Activated CD8-positive, alpha-beta memory T cell treated with anti-CD3 and anti-CD28 coated beads, Interleukin-2, amount 50 U/mL, for 4 hours (primary cell): ENCODE data around the gene MN1.

Experiments
- DNase-seq: peaks from one replicate; pipeline ENCODE4 v3.0.0-alpha.2; 2020

MN1 gene

GRCh38 chr22:27730641-27731433 is 70.7 kb downstream of the MN1 start:
- no peak for DNase-seq

GRCh38 chr22:27729246-27729645 is 72.3 kb downstream of the MN1 start:
- no peak for DNase-seq

DNA sequence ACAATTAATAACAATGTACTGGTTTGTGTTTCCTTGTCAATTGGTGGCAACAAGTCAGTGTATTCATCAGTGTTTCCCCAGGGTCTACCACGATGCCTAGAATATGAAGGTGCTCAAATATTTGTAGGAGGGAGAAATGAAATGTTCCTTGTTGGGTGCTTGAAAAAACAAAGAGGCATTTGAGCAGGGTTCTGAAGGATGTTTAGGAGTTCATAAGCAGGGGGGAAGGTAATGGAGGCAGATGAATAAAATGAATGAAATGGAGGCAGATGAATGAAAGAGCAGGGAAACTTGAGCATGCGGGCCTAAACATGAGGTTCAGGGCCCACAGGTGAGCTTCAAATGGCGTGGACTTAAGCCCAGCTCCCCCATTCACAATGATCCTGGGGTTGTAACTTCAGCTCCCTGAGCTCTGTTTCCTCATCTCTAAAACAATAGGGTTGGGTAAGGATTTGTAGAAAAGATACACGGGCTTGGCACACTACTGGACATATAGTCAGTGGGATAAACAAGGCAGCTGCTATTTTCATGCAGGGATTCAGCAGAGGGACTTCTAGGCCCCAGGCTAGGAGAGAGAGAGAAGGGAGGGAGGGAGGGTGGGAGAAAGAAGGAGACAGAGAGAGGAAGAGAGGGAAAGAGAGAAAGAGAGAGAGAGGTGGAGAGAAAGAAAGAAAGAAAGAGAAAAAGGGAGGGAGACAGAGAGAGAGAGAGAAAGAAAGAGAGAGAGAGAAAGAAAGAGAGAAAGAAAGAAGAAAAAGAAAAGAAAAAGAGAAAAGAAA is 73.7 kb downstream of the MN1 start:
- no peak for DNase-seq

DNA sequence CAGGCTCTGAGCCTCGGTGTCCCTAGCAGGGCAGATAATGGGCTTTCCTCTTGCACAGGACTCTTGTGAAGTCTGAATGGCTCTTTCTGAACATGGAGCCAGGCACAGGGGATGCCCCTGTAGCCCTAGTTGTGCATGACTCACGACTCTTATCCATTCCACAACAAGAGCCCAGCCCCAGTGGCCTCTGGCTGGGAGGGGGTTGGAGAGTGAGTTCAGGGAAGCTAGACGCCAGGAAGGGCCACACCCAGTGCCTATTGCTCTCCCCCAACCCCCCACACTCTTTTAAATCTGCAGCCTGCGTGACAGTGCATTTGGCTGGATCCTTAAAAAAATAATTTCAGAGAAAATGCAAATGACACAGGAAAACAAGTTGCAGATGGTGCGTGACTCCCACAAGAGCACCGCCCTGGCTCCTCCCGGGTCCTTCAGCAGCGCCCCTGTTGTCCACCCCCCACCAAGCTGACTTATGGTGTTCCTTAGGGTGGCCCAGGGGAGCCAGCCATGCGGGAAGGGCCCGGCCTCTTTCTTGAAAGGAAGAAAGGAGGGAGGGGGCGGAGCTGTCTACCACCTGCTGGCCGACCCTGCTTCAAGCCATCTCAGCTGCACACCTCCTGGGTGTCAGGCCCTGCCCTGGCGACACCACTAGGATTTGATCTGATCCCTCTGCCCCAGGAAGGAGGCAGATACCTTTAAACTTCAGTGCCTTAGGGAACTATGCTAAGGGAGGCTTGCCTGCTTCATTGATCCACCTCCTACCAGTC is 74.7 kb downstream of the MN1 start:
- DNase-seq: no peak

- no peak for DNase-seq
Observed at GRCh38 chr22:27726331-27726685, 75.2 kb downstream of the MN1 start.

- DNase-seq: no peak
Observed at GRCh38 chr22:27725661-27726060, 75.9 kb downstream of the MN1 start.

GRCh38 chr22:27724709-27725108 is 76.8 kb downstream of the MN1 start:
- no peak for DNase-seq

GRCh38 chr22:27724157-27724556 is 77.4 kb downstream of the MN1 start:
- DNase-seq: no peak

DNA sequence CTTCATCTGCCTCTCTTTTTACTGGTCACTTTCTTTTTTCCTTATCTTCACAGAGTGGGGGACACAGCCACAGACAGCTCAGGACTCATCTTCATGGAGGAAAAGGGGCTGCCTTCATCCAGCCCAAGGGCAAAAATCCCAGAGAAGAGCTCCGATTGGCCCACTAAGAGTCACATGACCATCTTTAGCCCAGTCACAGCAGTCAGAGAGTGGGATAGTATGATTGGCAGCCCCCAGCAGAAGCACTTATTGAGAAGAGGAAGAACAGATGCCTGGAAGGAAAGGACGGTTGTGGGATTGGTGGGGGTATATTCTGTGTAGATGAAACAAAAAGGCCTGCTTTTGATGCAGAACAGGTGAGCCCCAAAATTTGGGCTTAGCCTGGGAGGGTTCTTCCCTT is 77.8 kb downstream of the MN1 start:
- no peak for DNase-seq

GRCh38 chr22:27723158-27723557 is 78.4 kb downstream of the MN1 start:
- no peak for DNase-seq

DNA sequence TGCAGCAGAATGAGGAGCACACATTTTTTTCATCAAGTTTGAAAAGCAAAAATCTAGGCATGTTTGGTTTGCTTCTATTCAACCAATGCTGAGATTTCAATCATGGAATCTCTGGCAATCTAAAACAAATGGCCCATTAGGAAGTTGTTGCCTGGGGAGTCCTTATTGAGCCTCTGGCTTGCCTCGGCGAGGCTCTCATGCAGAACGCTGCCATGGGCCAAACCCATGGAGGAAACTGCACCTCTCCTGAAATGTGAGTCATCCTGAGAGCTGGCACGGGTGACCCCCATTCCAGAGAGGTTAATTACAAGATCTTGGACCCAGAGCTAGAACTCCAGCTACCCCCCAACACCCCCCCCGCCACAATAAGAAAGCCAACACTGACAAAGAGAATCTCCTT is 80.7 kb downstream of the MN1 start:
- no peak for DNase-seq

- DNase-seq: no peak
Observed at GRCh38 chr22:27719535-27720227, 81.9 kb downstream of the MN1 start.

GRCh38 chr22:27719036-27719347 is 82.6 kb downstream of the MN1 start:
- DNase-seq: no peak

DNA sequence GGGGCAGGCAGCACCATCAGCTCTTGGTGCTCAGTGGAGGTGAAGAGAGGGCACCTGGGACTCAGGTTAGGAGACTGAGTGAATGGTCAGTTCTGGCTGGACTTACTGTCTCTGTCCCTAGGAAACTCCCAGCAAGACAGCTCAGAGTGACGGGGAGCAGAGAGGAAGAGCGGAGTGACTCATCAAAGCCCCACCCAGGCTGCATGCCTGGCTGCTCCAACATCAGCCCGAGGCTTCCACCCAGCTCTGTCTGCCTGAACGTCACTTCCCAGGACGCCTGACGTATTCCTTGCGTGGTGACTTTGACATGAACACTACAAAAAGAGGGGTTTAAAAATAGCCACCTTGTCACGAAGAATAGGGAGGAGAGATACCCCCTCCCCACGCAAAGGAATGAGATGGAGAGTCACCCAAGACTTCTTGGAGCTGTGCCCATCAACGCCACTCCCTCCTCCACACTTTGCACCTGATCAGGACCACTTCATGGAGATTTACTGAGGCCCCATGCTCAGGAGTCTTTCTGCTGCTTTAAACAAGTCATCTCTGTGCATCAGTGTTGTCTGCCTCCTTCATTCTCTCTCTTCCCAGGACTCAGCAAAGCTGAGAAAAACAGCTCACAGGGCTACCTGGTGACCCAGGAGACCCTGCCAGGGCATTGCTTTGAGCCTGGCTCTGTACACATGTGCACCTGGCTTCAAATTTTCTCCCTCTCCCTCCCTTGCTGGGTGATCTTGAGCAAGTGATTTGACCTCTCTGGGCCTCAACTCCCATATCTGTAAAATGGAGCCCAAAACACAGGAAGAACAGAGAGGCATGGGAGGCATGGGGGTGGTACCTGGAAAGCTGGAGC is 83.1 kb downstream of the MN1 start:
- DNase-seq: no peak

DNA sequence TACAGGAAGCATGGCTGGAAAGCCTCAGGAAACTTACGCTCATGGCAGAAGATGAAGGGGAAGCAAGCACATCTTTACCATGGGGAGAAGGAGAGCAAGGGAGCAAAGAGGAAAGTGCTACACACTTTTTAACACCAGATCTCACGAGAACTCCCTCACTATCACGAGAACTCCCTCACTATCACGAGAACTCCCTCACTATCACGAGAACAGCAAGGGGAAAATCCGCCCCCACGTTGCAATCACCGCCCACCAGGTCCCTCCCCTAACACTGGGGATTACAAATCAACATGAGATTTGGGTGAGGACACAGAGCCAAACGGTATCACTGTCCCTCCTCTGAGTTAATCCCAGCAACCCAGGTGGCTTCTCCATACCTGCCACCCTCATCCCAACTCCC is 84.5 kb downstream of the MN1 start:
- no peak for DNase-seq

DNA sequence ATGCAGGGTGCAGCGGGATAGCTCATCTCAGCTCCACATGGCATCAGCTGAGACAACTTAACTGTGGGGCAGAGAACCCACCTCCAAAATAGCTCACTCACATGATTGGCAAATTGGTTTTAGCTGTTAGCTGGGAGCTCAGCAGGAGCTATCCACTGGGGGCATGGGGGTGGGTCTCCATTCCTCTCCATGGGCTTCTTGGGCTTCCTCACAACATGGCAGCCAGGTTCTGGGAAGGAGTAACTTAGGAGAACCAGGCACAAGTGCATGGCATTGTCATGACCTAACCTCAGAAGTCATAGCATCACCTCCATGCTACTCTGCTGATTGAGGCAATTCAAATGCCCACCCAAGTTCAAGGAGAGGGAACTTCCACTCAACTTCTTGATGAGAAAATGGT is 85.5 kb downstream of the MN1 start:
- no peak for DNase-seq

- DNase-seq: no peak
Observed at GRCh38 chr22:27715106-27715505, 86.5 kb downstream of the MN1 start.

GRCh38 chr22:27714068-27714467 is 87.5 kb downstream of the MN1 start:
- no peak for DNase-seq

DNA sequence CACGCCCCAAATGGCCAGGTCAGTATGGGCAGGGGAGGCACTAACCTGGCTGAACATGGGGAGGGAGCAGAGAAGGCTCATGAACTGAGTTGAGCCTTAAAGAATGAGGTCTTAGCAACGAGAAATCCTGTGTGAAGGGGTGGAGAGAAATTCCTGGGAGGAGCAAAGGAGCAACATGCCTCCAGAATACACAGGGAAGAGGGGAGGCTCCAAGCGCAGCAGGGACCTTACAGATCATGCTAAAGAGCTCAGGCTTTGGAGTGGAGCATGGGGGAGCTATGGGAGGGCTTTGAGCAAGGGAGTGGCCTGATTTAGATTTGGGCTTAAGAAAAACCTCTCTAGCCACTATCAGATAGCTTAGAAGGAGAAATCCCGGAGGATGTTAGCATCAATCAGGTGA is 88.1 kb downstream of the MN1 start:
- DNase-seq: no peak

DNA sequence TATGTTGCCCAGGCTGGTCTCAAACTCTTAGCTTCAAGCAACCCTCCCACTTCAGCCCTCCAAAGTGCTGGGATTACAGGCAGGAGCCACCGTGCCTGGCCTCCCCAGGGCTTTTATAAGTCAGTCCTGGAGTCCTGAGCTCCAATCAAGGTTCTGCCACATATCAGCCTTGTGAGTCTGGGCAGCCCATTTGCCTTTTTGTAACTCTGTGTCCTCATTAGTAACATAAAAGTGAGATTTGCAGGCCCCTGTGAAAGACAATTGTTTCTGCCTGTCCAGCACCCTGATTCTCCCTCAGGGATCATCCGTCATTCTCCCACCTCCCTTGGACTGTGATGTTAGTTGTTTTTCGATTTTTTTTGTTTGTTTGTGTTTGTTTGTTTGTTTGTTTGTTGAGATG is 89.8 kb downstream of the MN1 start:
- DNase-seq: no peak

DNA sequence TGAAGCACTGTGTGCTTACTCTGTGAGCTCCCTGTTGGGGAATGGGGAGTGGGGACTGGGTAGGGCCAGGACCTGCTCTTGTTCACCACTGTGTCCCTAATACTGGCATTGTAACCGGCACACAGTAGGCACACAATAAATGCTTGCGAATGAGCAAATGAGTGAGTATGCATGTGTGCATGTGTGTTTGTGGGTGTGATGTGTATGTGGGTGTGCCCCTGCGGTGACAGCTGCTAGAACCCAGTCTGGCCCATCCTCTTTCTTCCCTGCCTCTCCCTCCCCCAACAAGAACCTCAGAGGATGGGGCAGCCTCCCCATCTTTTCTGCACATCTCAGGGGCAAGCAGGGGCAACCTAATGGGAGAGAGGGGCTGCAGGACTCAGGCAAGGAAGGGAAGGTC is 90.5 kb downstream of the MN1 start:
- no peak for DNase-seq

GRCh38 chr22:27709919-27710675 is 91.5 kb downstream of the MN1 start:
- no peak for DNase-seq
